ENCODE results near the gene MED12L.
"Not testable (repeated sequence)": the region's sequence is repeated elsewhere in the genome, so short reads cannot be mapped to it uniquely, and the experiment has no call there.

The MED12L gene, protein sequence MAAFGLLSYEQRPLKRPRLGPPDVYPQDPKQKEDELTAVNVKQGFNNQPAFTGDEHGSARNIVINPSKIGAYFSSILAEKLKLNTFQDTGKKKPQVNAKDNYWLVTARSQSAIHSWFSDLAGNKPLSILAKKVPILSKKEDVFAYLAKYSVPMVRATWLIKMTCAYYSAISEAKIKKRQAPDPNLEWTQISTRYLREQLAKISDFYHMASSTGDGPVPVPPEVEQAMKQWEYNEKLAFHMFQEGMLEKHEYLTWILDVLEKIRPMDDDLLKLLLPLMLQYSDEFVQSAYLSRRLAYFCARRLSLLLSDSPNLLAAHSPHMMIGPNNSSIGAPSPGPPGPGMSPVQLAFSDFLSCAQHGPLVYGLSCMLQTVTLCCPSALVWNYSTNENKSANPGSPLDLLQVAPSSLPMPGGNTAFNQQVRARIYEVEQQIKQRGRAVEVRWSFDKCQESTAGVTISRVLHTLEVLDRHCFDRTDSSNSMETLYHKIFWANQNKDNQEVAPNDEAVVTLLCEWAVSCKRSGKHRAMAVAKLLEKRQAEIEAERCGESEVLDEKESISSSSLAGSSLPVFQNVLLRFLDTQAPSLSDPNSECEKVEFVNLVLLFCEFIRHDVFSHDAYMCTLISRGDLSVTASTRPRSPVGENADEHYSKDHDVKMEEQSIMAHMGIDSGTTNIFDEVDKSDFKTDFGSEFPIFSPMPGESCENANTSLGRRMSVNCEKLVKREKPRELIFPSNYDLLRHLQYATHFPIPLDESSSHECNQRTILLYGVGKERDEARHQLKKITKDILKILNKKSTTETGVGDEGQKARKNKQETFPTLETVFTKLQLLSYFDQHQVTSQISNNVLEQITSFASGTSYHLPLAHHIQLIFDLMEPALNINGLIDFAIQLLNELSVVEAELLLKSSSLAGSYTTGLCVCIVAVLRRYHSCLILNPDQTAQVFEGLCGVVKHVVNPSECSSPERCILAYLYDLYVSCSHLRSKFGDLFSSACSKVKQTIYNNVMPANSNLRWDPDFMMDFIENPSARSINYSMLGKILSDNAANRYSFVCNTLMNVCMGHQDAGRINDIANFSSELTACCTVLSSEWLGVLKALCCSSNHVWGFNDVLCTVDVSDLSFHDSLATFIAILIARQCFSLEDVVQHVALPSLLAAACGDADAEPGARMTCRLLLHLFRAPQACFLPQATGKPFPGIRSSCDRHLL (N-terminal part only)

GRCh38 chr3:151085227-151085888 lies at the start of gene MED12L:
MED12L (plus strand) TSS chr3:151085664; CDS start chr3:151086927, 1,263 bp downstream.
- Mint-ChIP-seq H3K4me1 (ENCODE audit: low read depth) (peaks cover 11% of the 10 kb centered on the region), H3K27me3 (peaks cover 58% of the 10 kb centered on the region), H3K27ac (peak within 1 kb of the TSS; percentile 58), H3K9me3 (no peaks in the 10 kb centered on the region), H3K36me3 (ENCODE audit: low read depth) (no peaks in the 10 kb centered on the region), H3K4me3 (peak within 1 kb of the TSS; percentile 84)

- no peaks in the 10 kb centered on the region for H3K36me3 Mint-ChIP-seq (ENCODE audit: low read depth)
- H3K4me1 Mint-ChIP-seq (ENCODE audit: low read depth) = no peaks in the 10 kb centered on the region
- H3K4me3 Mint-ChIP-seq = no peak overlapping the region
- H3K27ac Mint-ChIP-seq = no peak overlapping the region
- no peaks in the 10 kb centered on the region for H3K9me3 Mint-ChIP-seq
- H3K27me3 Mint-ChIP-seq = no peaks in the 10 kb centered on the region
These were observed 47.6 kb upstream of the MED12L start for GRCh38 chr3:151037746-151038477.

GRCh38 chr3:151044706-151045105 lies 40.8 kb upstream of the MED12L start:
- peaks cover 5% of the 10 kb centered on the region for H3K27me3 Mint-ChIP-seq
- no peaks in the 10 kb centered on the region for H3K9me3 Mint-ChIP-seq
- H3K4me3 Mint-ChIP-seq = no peak overlapping the region
- H3K4me1 Mint-ChIP-seq (ENCODE audit: low read depth) = no peaks in the 10 kb centered on the region
- no peak overlapping the region for H3K27ac Mint-ChIP-seq
- no peaks in the 10 kb centered on the region for H3K36me3 Mint-ChIP-seq (ENCODE audit: low read depth)

GRCh38 chr3:151047636-151048035 lies 37.8 kb upstream of the MED12L start:
- H3K9me3 Mint-ChIP-seq = no peaks in the 10 kb centered on the region
- H3K27me3 Mint-ChIP-seq = peaks cover 8% of the 10 kb centered on the region
- H3K4me1 Mint-ChIP-seq (ENCODE audit: low read depth) = no peaks in the 10 kb centered on the region
- no peak overlapping the region for H3K27ac Mint-ChIP-seq
- no peaks in the 10 kb centered on the region for H3K36me3 Mint-ChIP-seq (ENCODE audit: low read depth)
- no peak overlapping the region for H3K4me3 Mint-ChIP-seq

DNA sequence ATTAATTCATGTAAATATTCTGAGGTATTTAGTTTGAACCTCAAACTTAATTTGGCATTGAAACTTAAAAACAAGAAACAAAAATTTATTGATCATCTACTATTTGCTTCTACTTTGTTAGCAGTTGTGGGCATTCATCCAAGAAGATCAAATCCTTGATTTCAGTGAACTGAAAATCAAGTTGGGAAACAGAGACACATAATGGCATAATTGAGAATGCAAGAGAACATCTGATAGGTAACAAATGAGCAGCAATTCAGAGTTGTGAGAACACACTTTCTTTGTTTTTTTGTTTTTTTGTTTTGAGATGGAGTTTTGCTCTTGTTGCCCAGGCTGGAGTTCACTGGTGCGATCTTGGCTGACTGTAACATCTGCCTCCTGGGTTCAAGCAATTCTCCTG lies 33.9 kb upstream of the MED12L start:
- H3K27ac Mint-ChIP-seq = no peak overlapping the region
- no peaks in the 10 kb centered on the region for H3K4me1 Mint-ChIP-seq (ENCODE audit: low read depth)
- H3K4me3 Mint-ChIP-seq = no peak overlapping the region
- no peaks in the 10 kb centered on the region for H3K36me3 Mint-ChIP-seq (ENCODE audit: low read depth)
- H3K27me3 Mint-ChIP-seq = peaks cover 11% of the 10 kb centered on the region
- no peaks in the 10 kb centered on the region for H3K9me3 Mint-ChIP-seq

DNA sequence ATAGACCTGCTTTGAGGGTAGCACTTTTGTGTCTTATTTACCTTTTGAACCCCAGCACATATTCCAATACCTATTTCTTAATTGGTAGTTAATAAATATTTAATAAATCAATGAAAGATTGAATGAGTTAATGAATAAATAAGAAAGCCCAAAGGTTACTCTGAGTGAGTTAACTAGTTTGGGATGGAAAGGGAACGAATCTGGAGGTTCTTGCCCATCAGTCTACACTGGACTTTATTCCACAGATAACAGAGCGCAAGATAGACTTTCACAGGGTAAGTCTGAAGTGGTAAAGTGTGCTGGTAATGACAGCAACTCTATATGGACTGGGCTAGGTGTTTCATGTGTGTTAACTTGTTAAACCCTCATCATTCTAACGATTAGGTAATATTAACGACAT lies 33.1 kb upstream of the MED12L start:
- peaks cover 11% of the 10 kb centered on the region for H3K27me3 Mint-ChIP-seq

DNA sequence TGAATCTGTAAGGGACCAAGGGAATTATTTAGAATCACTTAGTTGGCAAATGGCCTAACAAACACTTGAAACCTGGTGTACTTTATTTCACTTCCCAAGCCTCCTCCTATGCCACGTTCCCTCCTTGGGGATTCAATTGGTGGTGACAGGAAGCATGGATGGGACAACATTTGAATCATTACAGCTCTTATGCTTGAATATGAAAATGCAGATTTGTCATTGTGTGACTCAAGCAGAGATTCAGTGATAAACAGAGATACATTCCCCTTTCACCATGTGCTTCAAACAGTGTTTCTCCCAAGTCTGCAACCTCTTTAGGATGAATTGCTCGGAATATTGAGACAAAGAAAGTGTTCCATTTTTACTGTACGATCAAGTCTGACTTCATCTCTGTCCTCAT lies 32.7 kb upstream of the MED12L start:
- Mint-ChIP-seq H3K27ac (no peak overlapping the region), H3K4me1 (ENCODE audit: low read depth) (no peaks in the 10 kb centered on the region), H3K27me3 (peaks cover 11% of the 10 kb centered on the region), H3K9me3 (no peaks in the 10 kb centered on the region), H3K36me3 (ENCODE audit: low read depth) (no peaks in the 10 kb centered on the region), H3K4me3 (no peak overlapping the region)

More for the DNA sequence above, 33.1 kb upstream of the MED12L start:
- H3K27ac Mint-ChIP-seq = no peak overlapping the region
- H3K4me3 Mint-ChIP-seq = no peak overlapping the region
- no peaks in the 10 kb centered on the region for H3K36me3 Mint-ChIP-seq (ENCODE audit: low read depth)
- H3K9me3 Mint-ChIP-seq = no peaks in the 10 kb centered on the region
- H3K4me1 Mint-ChIP-seq (ENCODE audit: low read depth) = no peaks in the 10 kb centered on the region

GRCh38 chr3:151058740-151059139 lies 26.7 kb upstream of the MED12L start:
- Mint-ChIP-seq H3K36me3 (ENCODE audit: low read depth) (no peaks in the 10 kb centered on the region), H3K27ac (no peak overlapping the region), H3K4me3 (no peak overlapping the region), H3K4me1 (ENCODE audit: low read depth) (no peaks in the 10 kb centered on the region), H3K9me3 (no peaks in the 10 kb centered on the region), H3K27me3 (peaks cover 8% of the 10 kb centered on the region)

GRCh38 chr3:151062611-151063010 lies 22.9 kb upstream of the MED12L start:
- H3K9me3 Mint-ChIP-seq = no peaks in the 10 kb centered on the region
- H3K27ac Mint-ChIP-seq = no peak overlapping the region
- no peaks in the 10 kb centered on the region for H3K4me1 Mint-ChIP-seq (ENCODE audit: low read depth)
- no peak overlapping the region for H3K4me3 Mint-ChIP-seq
- H3K27me3 Mint-ChIP-seq = peaks cover 5% of the 10 kb centered on the region
- no peaks in the 10 kb centered on the region for H3K36me3 Mint-ChIP-seq (ENCODE audit: low read depth)

- no peaks in the 10 kb centered on the region for H3K9me3 Mint-ChIP-seq
- peaks cover 5% of the 10 kb centered on the region for H3K27me3 Mint-ChIP-seq
- no peaks in the 10 kb centered on the region for H3K36me3 Mint-ChIP-seq (ENCODE audit: low read depth)
- no peak overlapping the region for H3K4me3 Mint-ChIP-seq
- H3K4me1 Mint-ChIP-seq (ENCODE audit: low read depth) = no peaks in the 10 kb centered on the region
- H3K27ac Mint-ChIP-seq = no peak overlapping the region
These were observed 18.3 kb upstream of the MED12L start for GRCh38 chr3:151067158-151067557.

DNA sequence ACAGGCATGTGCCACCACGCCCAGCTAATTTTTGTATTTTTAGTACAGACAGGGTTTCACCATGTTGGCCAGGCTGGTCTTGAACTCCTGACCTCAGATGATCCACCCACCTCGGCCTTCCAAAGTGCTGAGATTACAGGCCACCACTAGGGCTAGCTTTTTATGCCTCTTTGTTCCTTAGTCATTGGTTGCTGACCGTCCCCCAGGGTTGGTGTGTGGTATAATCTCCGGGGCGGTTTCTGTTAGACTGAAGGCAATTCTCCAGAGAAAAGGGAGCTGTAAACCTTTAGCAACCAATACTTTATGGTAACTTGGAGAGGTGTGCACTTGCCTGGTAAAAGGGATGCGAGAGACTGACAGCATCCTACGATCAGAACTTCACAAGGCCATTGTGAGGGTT lies 12.6 kb upstream of the MED12L start:
- H3K9me3 Mint-ChIP-seq; H3K27ac Mint-ChIP-seq; H3K36me3 Mint-ChIP-seq (ENCODE audit: low read depth); H3K27me3 Mint-ChIP-seq; H3K4me1 Mint-ChIP-seq (ENCODE audit: low read depth); H3K4me3 Mint-ChIP-seq: not testable (repeated sequence)

DNA sequence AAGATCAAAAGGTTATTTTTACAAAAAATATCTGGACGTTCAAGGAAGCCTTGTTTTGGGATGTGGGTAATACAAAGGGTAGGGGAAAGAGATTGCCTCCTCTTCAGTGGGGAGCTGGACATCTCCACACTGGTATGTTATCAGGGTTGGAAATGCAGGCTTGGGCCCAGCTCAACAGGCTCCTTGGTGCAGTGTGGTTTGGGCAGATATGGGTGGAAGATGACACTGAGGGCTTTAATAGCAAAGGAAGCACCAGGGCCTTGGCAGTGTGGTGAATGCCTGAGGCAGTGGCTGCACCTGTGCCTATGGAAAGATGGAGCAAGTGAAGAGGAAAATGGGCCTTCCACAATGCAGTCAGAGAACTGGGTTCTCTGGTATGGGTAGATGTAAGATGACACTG lies 11.2 kb upstream of the MED12L start:
- H3K36me3 Mint-ChIP-seq (ENCODE audit: low read depth) = no peaks in the 10 kb centered on the region
- H3K27me3 Mint-ChIP-seq = no peaks in the 10 kb centered on the region
- H3K27ac Mint-ChIP-seq = no peak overlapping the region
- no peaks in the 10 kb centered on the region for H3K4me1 Mint-ChIP-seq (ENCODE audit: low read depth)
- H3K4me3 Mint-ChIP-seq = no peak overlapping the region
- H3K9me3 Mint-ChIP-seq = no peaks in the 10 kb centered on the region

- no peak overlapping the region for H3K27ac Mint-ChIP-seq
- H3K27me3 Mint-ChIP-seq = peaks cover 9% of the 10 kb centered on the region
- H3K9me3 Mint-ChIP-seq = no peaks in the 10 kb centered on the region
- H3K4me3 Mint-ChIP-seq = no peak overlapping the region
- no peaks in the 10 kb centered on the region for H3K4me1 Mint-ChIP-seq (ENCODE audit: low read depth)
- no peaks in the 10 kb centered on the region for H3K36me3 Mint-ChIP-seq (ENCODE audit: low read depth)
These were observed 9.4 kb upstream of the MED12L start for GRCh38 chr3:151075869-151076562.

All from stimulated activated naive CD8-positive, alpha-beta T cell treated with anti-CD3 and anti-CD28 coated beads, Interleukin-15, Interleukin-2, amounts not matched to agents 100 ng/mL and 50 ng/mL, for 24 hours (primary cell).